ENCODE measurements around the gene TMEM183A.

GRCh38 chr1:203031467-203031866 lies 24.3 kb downstream of the TMEM183A start:
- TF ChIP-seq CTCF (IDR thresholded peaks at IDR 0.05; ENCODE audit: low read length), result no peak
- no peak for TF ChIP-seq EZH2 (optimal IDR thresholded peaks at IDR 0.05; ENCODE audit: low read depth, low read length)

Data from MM.1S (cell line).